CD14-positive monocyte (primary cell): ENCODE results near the gene ARHGEF16. TPM values are rescaled to one million over a fixed set of nuclear protein-coding genes. Genes with fewer than 3 reads are reported as not detected.

Experiments
- DNase-seq, 3 donors: peaks; one replicate each; pipeline ENCODE4 v3.0.0-alpha.2; 2011 to 2022
- H2AFZ ChIP-seq: 2 replicates; pipeline ENCODE4 v1.6.0; 2012; ENCODE audit warnings: mild to moderate bottlenecking, low read depth, low read length, inconsistent platforms; ENCODE audit not compliant: insufficient read depth, poor library complexity, severe bottlenecking
- H3K27ac ChIP-seq, 2 donors: 1 replicate in 1 of 2; 2 replicates in 1 of 2; pipeline ENCODE4 v1.5.1; 2012 to 2013; ENCODE audit warnings: low read length in 2 of 2, control low read depth in 1 of 2, inconsistent platforms in 1 of 2, low read depth in 1 of 2, mild to moderate bottlenecking in 1 of 2
- H3K27me3 ChIP-seq, 2 donors: one replicate each; pipeline versions ENCODE4 v1.6.0 to v1.6.1; 2011 to 2013; ENCODE audit warnings: low read length in 2 of 2; ENCODE audit not compliant: control insufficient read depth in 2 of 2, insufficient read depth in 2 of 2
- H3K36me3 ChIP-seq, 2 donors: replicated peaks in 1 of 2; 1 replicate in 1 of 2; 2 replicates in 1 of 2; pipeline versions ENCODE4 v1.5.1 to v1.6.1; 2012 to 2013; ENCODE audit warnings: low read length in 2 of 2, control low read depth in 1 of 2, inconsistent platforms in 1 of 2, mild to moderate bottlenecking in 1 of 2; ENCODE audit not compliant: insufficient read depth in 2 of 2, control insufficient read depth in 1 of 2
- H3K4me1 ChIP-seq, 2 donors: 1 replicate in 1 of 2; 2 replicates in 1 of 2; pipeline versions ENCODE4 v1.5.1 to v1.6.1; 2012 to 2013; ENCODE audit warnings: low read length in 2 of 2, control low read depth in 1 of 2, inconsistent platforms in 1 of 2, mild to moderate bottlenecking in 1 of 2, moderate library complexity in 1 of 2; ENCODE audit not compliant: insufficient read depth in 2 of 2, control insufficient read depth in 1 of 2
- H3K4me2 ChIP-seq: replicated peaks from 2 replicates; pipeline ENCODE3; 2012; ENCODE audit warnings: low read length, moderate library complexity, mild to moderate bottlenecking; ENCODE audit not compliant: poor library complexity, severe bottlenecking; ENCODE audit errors: extremely low read depth
- H3K4me3 ChIP-seq, 3 experiments: fragments of 200-600 bp in 1 of 3; sonication (generic) in 1 of 3; replicated peaks in 1 of 3; 1 replicate in 2 of 3; 2 replicates in 1 of 3; pipeline ENCODE4 v1.5.1; 2011 to 2013; ENCODE audit warnings: low read length in 3 of 3, mild to moderate bottlenecking in 3 of 3, control low read depth in 2 of 3, low read depth in 2 of 3, inconsistent platforms in 1 of 3, moderate library complexity in 1 of 3
- H3K79me2 ChIP-seq: 2 replicates; pipeline ENCODE4 v1.6.0; 2012; ENCODE audit warnings: mild to moderate bottlenecking, control low read depth, inconsistent platforms, low read length, moderate library complexity; ENCODE audit not compliant: insufficient read depth
- H3K9ac ChIP-seq: 2 replicates; pipeline ENCODE4 v1.6.0; 2017; ENCODE audit warnings: low read length, mild to moderate bottlenecking; ENCODE audit not compliant: insufficient read depth, poor library complexity, severe bottlenecking
- H3K9me3 ChIP-seq, 2 donors: replicated peaks in 1 of 2; 1 replicate in 1 of 2; 2 replicates in 1 of 2; pipeline versions ENCODE4 v1.5.1 to v1.6.1; 2012 to 2013; ENCODE audit warnings: low read length in 2 of 2, control low read depth in 1 of 2; ENCODE audit not compliant: control insufficient read depth in 1 of 2, insufficient read depth in 1 of 2
- H4K20me1 ChIP-seq: 2 replicates; pipeline ENCODE4 v1.6.0; 2012; ENCODE audit warnings: mild to moderate bottlenecking, low read length, control low read depth, moderate library complexity; ENCODE audit not compliant: insufficient read depth
- H3K27ac Mint-ChIP-seq, 7 donors: one replicate each; pipeline ENCODE4 v1.8.0; 2020; ENCODE audit warnings: mild to moderate bottlenecking in 7 of 7, mixed read lengths in 7 of 7, moderate library complexity in 6 of 7, inconsistent platforms in 2 of 7
- H3K27me3 Mint-ChIP-seq, 3 donors: one replicate each; pipeline ENCODE4 v1.8.0; 2021 to 2022; ENCODE audit warnings: low read depth in 3 of 3, mild to moderate bottlenecking in 3 of 3, mixed read lengths in 3 of 3, moderate library complexity in 3 of 3, inconsistent platforms in 1 of 3
- H3K36me3 Mint-ChIP-seq, 2 donors: one replicate each; pipeline ENCODE4 v1.8.0; 2020; ENCODE audit warnings: mixed read lengths in 2 of 2, inconsistent platforms in 1 of 2, mild to moderate bottlenecking in 1 of 2
- H3K4me1 Mint-ChIP-seq: one replicate; pipeline ENCODE4 v1.8.0; 2020; ENCODE audit warnings: mild to moderate bottlenecking, mixed read lengths
- H3K4me3 Mint-ChIP-seq, 2 donors: one replicate each; pipeline ENCODE4 v1.8.0; 2020; ENCODE audit warnings: mild to moderate bottlenecking in 2 of 2, mixed read lengths in 2 of 2, moderate library complexity in 1 of 2
- H3K9me3 Mint-ChIP-seq, 7 donors: one replicate each; pipeline ENCODE4 v1.8.0; 2020 to 2022; ENCODE audit warnings: mixed read lengths in 7 of 7, mild to moderate bottlenecking in 6 of 7, moderate library complexity in 6 of 7, inconsistent platforms in 2 of 7
- WGBS: methylation state at CpG from one replicate; pipeline ENCODE4 v1.1.5; 2013; ENCODE audit warnings: missing lambda C conversion rate; ENCODE audit not compliant: insufficient coverage; 5-methylcytosine and 5-hydroxymethylcytosine counted together
- intact Hi-C, 2 donors: fragments of 100-400 bp; cut with micrococcal nuclease; formaldehyde crosslinking; loops; one replicate each; pipeline versions ENCODE4 v1.15.0 to v1.15.1; 2023
- polyA plus RNA-seq, 3 donors: library from polyadenylated mRNA; depleted of rRNA in 1 of 3; unstranded in 2 of 3; stranded (reverse) in 1 of 3; fragments of 300-500 nt in 2 of 3; fragments of >200 nt in 1 of 3; fragmentation: Illumina TruSeq in 2 of 3; gene quantifications; 1 replicate in 2 of 3; 2 replicates in 1 of 3; pipeline ENCODE4 v1.2.3, GENCODE V29; 2012 to 2021
- TF ChIP-seq, protein P1 (sequence below): fragments of 200-600 bp; IDR thresholded peaks from one replicate; pipeline ENCODE4 v1.8.0; 2022; ENCODE audit warnings: antibody characterized with exemption, mild to moderate bottlenecking

Gene ARHGEF16
- polyA plus RNA-seq, 3 donors: not detected

- 93% methylated on average over 14 of the region's 14 CpGs for WGBS
- intact Hi-C loops: no loop called here
These were observed 17.6 kb upstream of the ARHGEF16 start for GRCh38 chr1:3436901-3437300.

DNA sequence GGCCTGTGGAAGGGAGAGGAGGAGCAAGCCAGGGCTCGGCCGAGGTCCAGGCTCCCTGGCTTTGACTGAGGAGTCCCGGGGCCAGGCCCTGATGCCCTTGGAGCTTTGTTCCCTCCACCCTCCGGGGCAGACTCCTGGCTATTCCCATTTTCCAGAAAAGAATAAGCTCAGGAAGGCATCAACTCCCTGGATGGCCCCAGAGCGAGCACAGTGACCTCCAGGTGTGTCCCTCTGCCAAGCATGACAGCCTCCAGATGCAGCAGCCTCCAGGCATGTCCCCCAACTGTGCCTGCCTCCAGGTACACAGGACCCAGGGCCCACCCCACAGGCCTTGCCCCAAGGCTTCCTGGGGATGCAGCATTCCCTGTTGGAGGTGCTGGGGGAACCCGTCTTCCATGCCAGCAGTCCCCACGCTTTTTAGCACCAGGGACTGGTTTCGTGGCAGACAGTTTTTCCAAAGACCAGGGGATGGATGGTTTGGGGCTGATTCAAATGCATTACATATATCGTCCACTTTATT is 15.7 kb upstream of the ARHGEF16 start:
- Mint-ChIP-seq H3K27me3 (peaks cover 8 to 12% (median 9%) of the 10 kb centered on the region in 3 donors), H3K36me3 (no peaks in the 10 kb centered on the region), H3K27ac (no peak overlapping the region), H3K4me1 (no peaks in the 10 kb centered on the region), H3K9me3 (peaks cover 0 to 1% (median 0%) of the 10 kb centered on the region in 7 donors), H3K4me3 (no peak overlapping the region)
- Histone ChIP-seq H3K36me3 (no peaks in the 10 kb centered on the region), H3K27me3 (no peaks in the 10 kb centered on the region), H3K4me2 (no peak overlapping the region), H3K79me2 (no peaks in the 10 kb centered on the region), H2AFZ (no peak overlapping the region), H3K9ac (no peak overlapping the region), H3K4me1 (no peaks in the 10 kb centered on the region), H3K4me3 (no peak overlapping the region), H3K9me3 (no peaks in the 10 kb centered on the region), H3K27ac (no peak overlapping the region), H4K20me1 (no peaks in the 10 kb centered on the region)
- intact Hi-C loops: no loop called here
- whole genome bisulfite sequencing: 90% methylated on average over 5 of the region's 9 CpGs
- no peak for DNase-seq
- TF ChIP-seq, protein P1, sequence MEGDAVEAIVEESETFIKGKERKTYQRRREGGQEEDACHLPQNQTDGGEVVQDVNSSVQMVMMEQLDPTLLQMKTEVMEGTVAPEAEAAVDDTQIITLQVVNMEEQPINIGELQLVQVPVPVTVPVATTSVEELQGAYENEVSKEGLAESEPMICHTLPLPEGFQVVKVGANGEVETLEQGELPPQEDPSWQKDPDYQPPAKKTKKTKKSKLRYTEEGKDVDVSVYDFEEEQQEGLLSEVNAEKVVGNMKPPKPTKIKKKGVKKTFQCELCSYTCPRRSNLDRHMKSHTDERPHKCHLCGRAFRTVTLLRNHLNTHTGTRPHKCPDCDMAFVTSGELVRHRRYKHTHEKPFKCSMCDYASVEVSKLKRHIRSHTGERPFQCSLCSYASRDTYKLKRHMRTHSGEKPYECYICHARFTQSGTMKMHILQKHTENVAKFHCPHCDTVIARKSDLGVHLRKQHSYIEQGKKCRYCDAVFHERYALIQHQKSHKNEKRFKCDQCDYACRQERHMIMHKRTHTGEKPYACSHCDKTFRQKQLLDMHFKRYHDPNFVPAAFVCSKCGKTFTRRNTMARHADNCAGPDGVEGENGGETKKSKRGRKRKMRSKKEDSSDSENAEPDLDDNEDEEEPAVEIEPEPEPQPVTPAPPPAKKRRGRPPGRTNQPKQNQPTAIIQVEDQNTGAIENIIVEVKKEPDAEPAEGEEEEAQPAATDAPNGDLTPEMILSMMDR: no peak

More at GRCh38 chr1:3436901-3437300, 17.6 kb upstream of the ARHGEF16 start:
- Histone ChIP-seq H3K36me3 (no peaks in the 10 kb centered on the region), H3K27me3 (no peaks in the 10 kb centered on the region), H3K79me2 (no peaks in the 10 kb centered on the region), H2AFZ (no peak overlapping the region), H4K20me1 (no peaks in the 10 kb centered on the region), H3K4me3 (no peak overlapping the region), H3K4me1 (no peaks in the 10 kb centered on the region), H3K9ac (no peak overlapping the region), H3K9me3 (no peaks in the 10 kb centered on the region), H3K27ac (no peak overlapping the region), H3K4me2 (no peak overlapping the region)
- Mint-ChIP-seq H3K27ac (no peak overlapping the region), H3K4me3 (no peak overlapping the region), H3K4me1 (no peaks in the 10 kb centered on the region), H3K27me3 (peaks cover 5 to 9% (median 8%) of the 10 kb centered on the region in 3 donors), H3K9me3 (no peaks in the 10 kb centered on the region), H3K36me3 (no peaks in the 10 kb centered on the region)
- TF ChIP-seq, protein P1: no peak
- DNase-seq: no peak
